ENCODE measurements around the gene TUBB4A. TPM values are rescaled to one million over a fixed set of nuclear protein-coding genes. Genes with fewer than 3 reads are reported as not detected.

Gene TUBB4A
- total and polyA plus RNA-seq, 10 of the 15 experiments (the other 5 are each of a cell fraction or from before 2014, with no cell fraction given) = 0.29 to 22.4 (median 3.8) TPM

DNA sequence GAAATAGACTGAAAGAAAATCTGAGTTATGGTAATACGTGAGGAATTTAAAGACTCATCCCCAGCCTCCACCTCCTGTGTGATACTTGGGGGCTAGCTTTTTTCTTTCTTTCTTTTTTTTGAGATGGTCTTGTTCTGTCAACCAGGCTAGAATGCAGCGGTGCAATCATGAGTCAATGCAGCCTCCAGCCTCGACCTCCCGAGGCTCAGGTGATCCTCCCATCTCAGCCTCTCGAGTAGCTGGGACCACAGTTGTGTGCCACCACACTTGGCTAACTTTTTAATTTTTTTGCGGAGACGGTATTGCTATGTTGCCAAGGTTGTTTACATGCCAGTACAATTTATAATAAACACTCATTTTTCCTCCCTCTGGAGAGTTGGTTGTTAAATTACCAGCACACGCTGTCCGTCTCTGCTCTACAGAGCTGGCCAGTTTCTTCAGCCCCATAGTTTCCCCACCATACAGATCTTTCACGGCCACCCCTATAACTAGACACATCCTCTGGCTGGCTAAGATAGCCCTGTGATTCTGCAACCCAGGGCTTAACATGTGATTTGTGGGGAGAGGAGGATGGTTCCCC lies 33.5 kb upstream of the TUBB4A start (continued):
- TF ChIP-seq, protein P1, sequence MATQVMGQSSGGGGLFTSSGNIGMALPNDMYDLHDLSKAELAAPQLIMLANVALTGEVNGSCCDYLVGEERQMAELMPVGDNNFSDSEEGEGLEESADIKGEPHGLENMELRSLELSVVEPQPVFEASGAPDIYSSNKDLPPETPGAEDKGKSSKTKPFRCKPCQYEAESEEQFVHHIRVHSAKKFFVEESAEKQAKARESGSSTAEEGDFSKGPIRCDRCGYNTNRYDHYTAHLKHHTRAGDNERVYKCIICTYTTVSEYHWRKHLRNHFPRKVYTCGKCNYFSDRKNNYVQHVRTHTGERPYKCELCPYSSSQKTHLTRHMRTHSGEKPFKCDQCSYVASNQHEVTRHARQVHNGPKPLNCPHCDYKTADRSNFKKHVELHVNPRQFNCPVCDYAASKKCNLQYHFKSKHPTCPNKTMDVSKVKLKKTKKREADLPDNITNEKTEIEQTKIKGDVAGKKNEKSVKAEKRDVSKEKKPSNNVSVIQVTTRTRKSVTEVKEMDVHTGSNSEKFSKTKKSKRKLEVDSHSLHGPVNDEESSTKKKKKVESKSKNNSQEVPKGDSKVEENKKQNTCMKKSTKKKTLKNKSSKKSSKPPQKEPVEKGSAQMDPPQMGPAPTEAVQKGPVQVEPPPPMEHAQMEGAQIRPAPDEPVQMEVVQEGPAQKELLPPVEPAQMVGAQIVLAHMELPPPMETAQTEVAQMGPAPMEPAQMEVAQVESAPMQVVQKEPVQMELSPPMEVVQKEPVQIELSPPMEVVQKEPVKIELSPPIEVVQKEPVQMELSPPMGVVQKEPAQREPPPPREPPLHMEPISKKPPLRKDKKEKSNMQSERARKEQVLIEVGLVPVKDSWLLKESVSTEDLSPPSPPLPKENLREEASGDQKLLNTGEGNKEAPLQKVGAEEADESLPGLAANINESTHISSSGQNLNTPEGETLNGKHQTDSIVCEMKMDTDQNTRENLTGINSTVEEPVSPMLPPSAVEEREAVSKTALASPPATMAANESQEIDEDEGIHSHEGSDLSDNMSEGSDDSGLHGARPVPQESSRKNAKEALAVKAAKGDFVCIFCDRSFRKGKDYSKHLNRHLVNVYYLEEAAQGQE (IDR thresholded peaks at IDR 0.05; ENCODE audit: low read depth, low read length) = no peak
- no peak for TF ChIP-seq MEF2A (IDR thresholded peaks at IDR 0.05; ENCODE audit: insufficient read depth, low read depth, low read length)
- TF ChIP-seq STAT1 (conservative IDR thresholded peaks at IDR 0.05) = no peak
- TF ChIP-seq RB1 (IDR thresholded peaks at IDR 0.05; ENCODE audit: borderline replicate concordance) = no peak
- TF ChIP-seq BACH1 (IDR thresholded peaks at IDR 0.05; ENCODE audit: borderline replicate concordance) = 0 out of 2 replicates have a peak, but pooled peaks have one; percentile 12
- no peak for TF ChIP-seq MEF2B (IDR thresholded peaks at IDR 0.05; ENCODE audit: partially characterized antibody, poor library complexity, severe bottlenecking)
- no peak for TF ChIP-seq KAT2A (conservative IDR thresholded peaks at IDR 0.05; ENCODE audit: control insufficient read depth, low read depth, low read length)
- TF ChIP-seq, protein P2, sequence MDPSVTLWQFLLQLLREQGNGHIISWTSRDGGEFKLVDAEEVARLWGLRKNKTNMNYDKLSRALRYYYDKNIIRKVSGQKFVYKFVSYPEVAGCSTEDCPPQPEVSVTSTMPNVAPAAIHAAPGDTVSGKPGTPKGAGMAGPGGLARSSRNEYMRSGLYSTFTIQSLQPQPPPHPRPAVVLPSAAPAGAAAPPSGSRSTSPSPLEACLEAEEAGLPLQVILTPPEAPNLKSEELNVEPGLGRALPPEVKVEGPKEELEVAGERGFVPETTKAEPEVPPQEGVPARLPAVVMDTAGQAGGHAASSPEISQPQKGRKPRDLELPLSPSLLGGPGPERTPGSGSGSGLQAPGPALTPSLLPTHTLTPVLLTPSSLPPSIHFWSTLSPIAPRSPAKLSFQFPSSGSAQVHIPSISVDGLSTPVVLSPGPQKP (IDR thresholded peaks at IDR 0.05; ENCODE audit: low read depth, low read length) = no peak
- no peak for TF ChIP-seq CHD2 (IDR thresholded peaks at IDR 0.05; ENCODE audit: borderline replicate concordance, low read depth, low read length)

All from GM12878 (cell line).